Astrocyte (in vitro differentiated cells and primary cell): Measurements from ENCODE around the gene FBXO30. TPM values are rescaled to one million over a fixed set of nuclear protein-coding genes. Genes with fewer than 3 reads are reported as not detected.

Experiments used
- DNase-seq: peaks from one replicate; pipeline ENCODE4 v3.0.0-alpha.2; 2010; ENCODE audit warnings: low read depth
- FAIRE-seq: peaks from 2 replicates; lab custom pipeline; 2011; peaks lifted over from hg19 to GRCh38; lab: Jason Lieb, UNC
- H2AFZ ChIP-seq: 2 replicates; pipeline ENCODE4 v1.6.0; 2012; ENCODE audit warnings: low read depth, low read length, inconsistent platforms
- H3K27ac ChIP-seq: 2 replicates; pipeline ENCODE4 v1.5.1; 2011; ENCODE audit warnings: low read depth, low read length, inconsistent platforms
- H3K27me3 ChIP-seq: 2 replicates; pipeline ENCODE4 v1.6.0; 2011; ENCODE audit warnings: low read length, inconsistent platforms; ENCODE audit not compliant: insufficient read depth
- H3K36me3 ChIP-seq: 2 replicates; pipeline ENCODE4 v1.5.1; 2011; ENCODE audit warnings: low read length, inconsistent platforms; ENCODE audit not compliant: insufficient read depth
- H3K4me1 ChIP-seq: 2 replicates; pipeline ENCODE4 v1.5.1; 2011; ENCODE audit warnings: low read length, inconsistent platforms; ENCODE audit not compliant: insufficient read depth
- H3K4me2 ChIP-seq: 2 replicates; pipeline ENCODE4 v1.6.0; 2012; ENCODE audit warnings: low read length, inconsistent platforms
- H3K4me3 ChIP-seq: 2 replicates; pipeline ENCODE4 v1.5.1; 2011; ENCODE audit warnings: low read depth, mild to moderate bottlenecking, low read length, inconsistent platforms; ENCODE audit not compliant: insufficient read depth
- H3K79me2 ChIP-seq: 2 replicates; pipeline ENCODE4 v1.6.0; 2012; ENCODE audit warnings: mild to moderate bottlenecking, low read length, inconsistent platforms; ENCODE audit not compliant: insufficient read depth
- H3K9ac ChIP-seq: 2 replicates; pipeline ENCODE4 v1.6.0; 2012; ENCODE audit warnings: mild to moderate bottlenecking, low read length, inconsistent platforms
- H3K9me3 ChIP-seq: 2 replicates; pipeline ENCODE4 v1.5.1; 2012; ENCODE audit warnings: low read depth, mild to moderate bottlenecking, low read length, inconsistent platforms; ENCODE audit not compliant: insufficient read depth
- H4K20me1 ChIP-seq: 2 replicates; pipeline ENCODE4 v1.6.0; 2012; ENCODE audit warnings: low read length, inconsistent platforms; ENCODE audit not compliant: insufficient read depth
- H3K27ac Mint-ChIP-seq: one replicate; pipeline ENCODE4 v1.8.0; 2021; ENCODE audit warnings: mild to moderate bottlenecking, mixed read lengths; ENCODE audit not compliant: unreplicated experiment
- H3K27me3 Mint-ChIP-seq: one replicate; pipeline ENCODE4 v1.8.0; 2021; ENCODE audit warnings: low read depth, mixed read lengths; ENCODE audit not compliant: unreplicated experiment
- H3K36me3 Mint-ChIP-seq: one replicate; pipeline ENCODE4 v1.8.0; 2021; ENCODE audit warnings: low read depth, mixed read lengths; ENCODE audit not compliant: unreplicated experiment
- H3K4me1 Mint-ChIP-seq: one replicate; pipeline ENCODE4 v1.8.0; 2021; ENCODE audit warnings: low read depth, mixed read lengths; ENCODE audit not compliant: unreplicated experiment
- H3K4me3 Mint-ChIP-seq: one replicate; pipeline ENCODE4 v1.8.0; 2021; ENCODE audit warnings: mild to moderate bottlenecking, moderate library complexity, mixed read lengths; ENCODE audit not compliant: unreplicated experiment
- H3K9me3 Mint-ChIP-seq: one replicate; pipeline ENCODE4 v1.8.0; 2021; ENCODE audit warnings: mild to moderate bottlenecking, mixed read lengths; ENCODE audit not compliant: unreplicated experiment
- EZH2 ChIP-seq: IDR thresholded peaks from 2 replicates; pipeline ENCODE4 v1.6.1; 2012; ENCODE audit warnings: mild to moderate bottlenecking, low read length, inconsistent platforms; ENCODE audit not compliant: insufficient read depth
- total RNA-seq: library from RNA; stranded (reverse); gene quantifications from 2 replicates; pipeline ENCODE4 v1.2.1, GENCODE V29; 2021
- TF ChIP-seq, protein P1 (sequence below): IDR thresholded peaks from 2 replicates; pipeline ENCODE4 v1.5.1; 2011; ENCODE audit warnings: low read depth, mild to moderate bottlenecking, inconsistent platforms, low read length, moderate library complexity; ENCODE audit not compliant: insufficient read depth

The FBXO30 gene
- total RNA-seq, 1 donor from 2014 or later, result 13.6 TPM

DNA sequence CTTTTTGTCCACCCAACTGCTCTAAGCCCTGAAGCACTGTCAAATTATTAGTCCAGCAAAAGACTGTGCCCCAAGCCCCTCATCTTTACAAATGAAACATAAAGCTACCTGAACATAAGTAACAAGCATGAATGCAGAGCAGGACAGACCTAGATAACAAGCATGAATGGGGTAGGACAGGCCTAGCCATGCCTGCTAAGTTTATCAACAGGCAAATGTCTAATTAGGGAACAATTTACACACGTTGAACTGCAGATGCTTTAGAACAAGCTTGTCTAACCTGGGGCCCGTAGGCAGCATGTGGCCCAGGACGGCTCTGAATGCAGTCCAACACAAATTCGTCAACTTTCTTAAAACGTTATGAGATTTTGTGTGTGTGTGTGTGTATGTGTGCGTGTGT lies 13.6 kb downstream of the FBXO30 start:
- Histone ChIP-seq H4K20me1 (peaks cover 38% of the 10 kb centered on the region), H2AFZ (no peak overlapping the region), H3K36me3 (peaks cover 27% of the 10 kb centered on the region), H3K79me2 (peaks cover 99% of the 10 kb centered on the region), H3K4me3 (no peak overlapping the region), H3K9me3 (no peaks in the 10 kb centered on the region), H3K4me2 (no peak overlapping the region), H3K9ac (no peak overlapping the region), H3K27ac (no peak overlapping the region), H3K4me1 (peaks cover 10% of the 10 kb centered on the region), H3K27me3 (no peaks in the 10 kb centered on the region)
- H3K27ac Mint-ChIP-seq, result no peak overlapping the region
- no peaks in the 10 kb centered on the region for H3K27me3 Mint-ChIP-seq
- FAIRE-seq (no peak), DNase-seq (no peak)
- H3K4me1 Mint-ChIP-seq, result no peaks in the 10 kb centered on the region
- H3K9me3 Mint-ChIP-seq, result no peaks in the 10 kb centered on the region
- peaks cover 14% of the 10 kb centered on the region for H3K36me3 Mint-ChIP-seq
- TF ChIP-seq EZH2, result no peak
- H3K4me3 Mint-ChIP-seq, result no peak overlapping the region

DNA sequence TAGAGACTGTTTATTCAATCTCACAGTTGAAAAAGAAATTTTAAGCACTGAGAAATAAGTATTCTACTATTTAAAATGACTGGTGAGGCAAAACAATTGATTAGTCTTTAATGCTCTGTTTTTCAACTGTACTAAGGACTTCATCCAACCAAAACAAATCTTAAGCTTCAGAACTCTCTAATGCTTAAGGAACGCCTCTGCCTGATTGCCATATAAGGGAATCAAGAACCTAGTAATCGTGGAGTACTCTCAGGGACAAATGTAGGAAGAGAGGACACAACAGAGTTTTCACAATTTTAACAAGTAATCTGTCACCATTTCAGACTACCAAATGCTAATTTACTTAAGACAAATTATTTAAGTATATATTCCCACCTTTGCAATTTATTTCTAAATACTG lies 16.1 kb downstream of the FBXO30 start:
- H3K4me1 ChIP-seq, result peaks cover 10% of the 10 kb centered on the region
- H4K20me1 ChIP-seq, result peaks cover 16% of the 10 kb centered on the region
- no peak overlapping the region for H3K4me3 Mint-ChIP-seq
- TF ChIP-seq, protein P1, sequence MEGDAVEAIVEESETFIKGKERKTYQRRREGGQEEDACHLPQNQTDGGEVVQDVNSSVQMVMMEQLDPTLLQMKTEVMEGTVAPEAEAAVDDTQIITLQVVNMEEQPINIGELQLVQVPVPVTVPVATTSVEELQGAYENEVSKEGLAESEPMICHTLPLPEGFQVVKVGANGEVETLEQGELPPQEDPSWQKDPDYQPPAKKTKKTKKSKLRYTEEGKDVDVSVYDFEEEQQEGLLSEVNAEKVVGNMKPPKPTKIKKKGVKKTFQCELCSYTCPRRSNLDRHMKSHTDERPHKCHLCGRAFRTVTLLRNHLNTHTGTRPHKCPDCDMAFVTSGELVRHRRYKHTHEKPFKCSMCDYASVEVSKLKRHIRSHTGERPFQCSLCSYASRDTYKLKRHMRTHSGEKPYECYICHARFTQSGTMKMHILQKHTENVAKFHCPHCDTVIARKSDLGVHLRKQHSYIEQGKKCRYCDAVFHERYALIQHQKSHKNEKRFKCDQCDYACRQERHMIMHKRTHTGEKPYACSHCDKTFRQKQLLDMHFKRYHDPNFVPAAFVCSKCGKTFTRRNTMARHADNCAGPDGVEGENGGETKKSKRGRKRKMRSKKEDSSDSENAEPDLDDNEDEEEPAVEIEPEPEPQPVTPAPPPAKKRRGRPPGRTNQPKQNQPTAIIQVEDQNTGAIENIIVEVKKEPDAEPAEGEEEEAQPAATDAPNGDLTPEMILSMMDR, result no peak
- no peak for TF ChIP-seq EZH2
- H3K9me3 Mint-ChIP-seq, result no peaks in the 10 kb centered on the region
- no peak overlapping the region for H3K27ac ChIP-seq
- peak overlapping the region; percentile 8 for H3K4me2 ChIP-seq
- no peaks in the 10 kb centered on the region for H3K27me3 Mint-ChIP-seq
- H3K9me3 ChIP-seq, result no peaks in the 10 kb centered on the region
- H3K4me1 Mint-ChIP-seq, result no peaks in the 10 kb centered on the region
- DNase-seq (peak; percentile 68), FAIRE-seq (peak; percentile 39)
- H3K9ac ChIP-seq, result no peak overlapping the region
- H3K36me3 Mint-ChIP-seq, result peaks cover 5% of the 10 kb centered on the region
- peaks cover 5% of the 10 kb centered on the region for H3K36me3 ChIP-seq
- no peak overlapping the region for H2AFZ ChIP-seq
- no peak overlapping the region for H3K27ac Mint-ChIP-seq
- H3K4me3 ChIP-seq, result no peak overlapping the region
- no peaks in the 10 kb centered on the region for H3K27me3 ChIP-seq
- H3K79me2 ChIP-seq, result peaks cover 96% of the 10 kb centered on the region

DNA sequence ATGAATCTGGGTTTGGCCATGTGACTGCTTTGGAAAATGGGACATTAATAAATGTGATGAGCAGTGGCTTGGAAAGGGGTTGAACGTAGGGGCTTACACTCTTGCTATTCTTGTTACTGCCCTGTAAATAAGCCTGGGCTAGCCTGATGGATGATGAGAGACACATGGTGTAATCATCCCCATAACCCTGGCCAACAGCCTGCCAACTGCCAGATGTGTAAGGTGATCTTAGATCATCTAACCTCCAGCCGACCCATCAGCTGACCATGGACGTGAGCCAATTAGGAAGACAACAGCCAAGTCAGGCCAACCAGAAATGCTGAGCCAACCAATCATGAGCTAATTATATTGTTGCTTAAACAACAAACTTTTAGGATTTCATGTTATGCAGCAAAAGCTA lies 25.2 kb downstream of the FBXO30 start:
- DNase-seq (no peak), FAIRE-seq (no peak)
- H3K9me3 ChIP-seq, result no peaks in the 10 kb centered on the region
- H3K27me3 ChIP-seq, result no peaks in the 10 kb centered on the region
- H3K9ac ChIP-seq, result no peak overlapping the region
- H3K36me3 ChIP-seq, result no peaks in the 10 kb centered on the region
- Mint-ChIP-seq H3K27ac (no peak overlapping the region), H3K9me3 (peaks cover 15% of the 10 kb centered on the region), H3K36me3 (peaks cover 20% of the 10 kb centered on the region), H3K27me3 (no peaks in the 10 kb centered on the region), H3K4me1 (peaks cover 2% of the 10 kb centered on the region), H3K4me3 (no peak overlapping the region)
- peaks cover 30% of the 10 kb centered on the region for H3K79me2 ChIP-seq
- H3K27ac ChIP-seq, result no peak overlapping the region
- H3K4me2 ChIP-seq, result no peak overlapping the region
- H4K20me1 ChIP-seq, result peaks cover 5% of the 10 kb centered on the region
- no peaks in the 10 kb centered on the region for H3K4me1 ChIP-seq
- no peak overlapping the region for H3K4me3 ChIP-seq
- TF ChIP-seq EZH2, result no peak
- TF ChIP-seq, protein P1, result no peak
- H2AFZ ChIP-seq, result no peak overlapping the region
